Gastroesophageal sphincter (tissue), 3 donors: ENCODE data around the gene SENP1.

Source experiments
- POLR2A ChIP-seq, 2 donors: fragments of 450-650 bp; IDR thresholded peaks; one replicate each; pipeline ENCODE4 v1.6.1; 2017; ENCODE audit warnings: antibody characterized with exemption in 2 of 2, mild to moderate bottlenecking in 2 of 2, moderate library complexity in 1 of 2
- POLR2AphosphoS5 ChIP-seq: sonication (generic); formaldehyde crosslinking; IDR thresholded peaks from one replicate; pipeline ENCODE4 v1.6.1; 2017; ENCODE audit warnings: antibody characterized with exemption
- TF ChIP-seq, protein P1 (sequence below), 4 experiments: fragments of 200-600 bp in 2 of 4; fragments of 450-650 bp in 2 of 4; sonication (generic) in 1 of 4; IDR thresholded peaks; one replicate each; pipeline ENCODE4 v1.5.1; 2017 to 2019; ENCODE audit warnings: antibody characterized with exemption in 4 of 4, mild to moderate bottlenecking in 2 of 4, moderate library complexity in 2 of 4

DNA sequence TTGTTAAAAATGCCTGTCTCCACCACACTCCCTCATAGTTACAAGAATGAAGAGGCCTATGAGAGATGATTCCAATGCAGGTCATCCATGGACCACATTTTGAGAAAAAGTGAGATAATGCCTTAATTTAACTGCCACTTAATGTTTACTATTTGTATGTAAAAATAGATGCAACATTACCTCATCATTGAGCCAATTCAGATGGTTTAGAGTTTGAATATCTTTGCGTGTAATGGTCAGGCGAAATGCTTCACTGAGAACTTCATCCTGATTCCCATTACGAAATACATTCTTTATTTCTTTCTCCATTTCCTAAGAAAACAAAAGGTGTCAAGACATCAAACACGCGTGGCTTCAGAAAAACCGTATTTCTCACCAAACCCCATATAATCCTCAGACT is 42.3 kb downstream of the SENP1 start:
- TF ChIP-seq POLR2AphosphoS5 (no peak), POLR2A (IDR thresholded peaks at IDR 0.05) (no peak)
- TF ChIP-seq, protein P1, sequence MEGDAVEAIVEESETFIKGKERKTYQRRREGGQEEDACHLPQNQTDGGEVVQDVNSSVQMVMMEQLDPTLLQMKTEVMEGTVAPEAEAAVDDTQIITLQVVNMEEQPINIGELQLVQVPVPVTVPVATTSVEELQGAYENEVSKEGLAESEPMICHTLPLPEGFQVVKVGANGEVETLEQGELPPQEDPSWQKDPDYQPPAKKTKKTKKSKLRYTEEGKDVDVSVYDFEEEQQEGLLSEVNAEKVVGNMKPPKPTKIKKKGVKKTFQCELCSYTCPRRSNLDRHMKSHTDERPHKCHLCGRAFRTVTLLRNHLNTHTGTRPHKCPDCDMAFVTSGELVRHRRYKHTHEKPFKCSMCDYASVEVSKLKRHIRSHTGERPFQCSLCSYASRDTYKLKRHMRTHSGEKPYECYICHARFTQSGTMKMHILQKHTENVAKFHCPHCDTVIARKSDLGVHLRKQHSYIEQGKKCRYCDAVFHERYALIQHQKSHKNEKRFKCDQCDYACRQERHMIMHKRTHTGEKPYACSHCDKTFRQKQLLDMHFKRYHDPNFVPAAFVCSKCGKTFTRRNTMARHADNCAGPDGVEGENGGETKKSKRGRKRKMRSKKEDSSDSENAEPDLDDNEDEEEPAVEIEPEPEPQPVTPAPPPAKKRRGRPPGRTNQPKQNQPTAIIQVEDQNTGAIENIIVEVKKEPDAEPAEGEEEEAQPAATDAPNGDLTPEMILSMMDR (IDR thresholded peaks at IDR 0.05): no peak
